Measurements from ENCODE around the gene JAG2. TPM values are rescaled to one million over a fixed set of nuclear protein-coding genes. Genes with fewer than 3 reads are reported as not detected.

JAG2 gene
- total and polyA plus RNA-seq, 2 experiments from 2014 or later, result 1.5 TPM; not detected in 1

- Histone ChIP-seq H3K9me3 (ENCODE audit: low read depth) (no peaks in the 10 kb centered on the region), H3K4me3 (no peak overlapping the region), H3K27me3 (replicated peaks; ENCODE audit: insufficient read depth) (no peaks in the 10 kb centered on the region), H4K20me1 (ENCODE audit: insufficient read depth) (no peaks in the 10 kb centered on the region), H3K36me3 (ENCODE audit: low read depth) (no peaks in the 10 kb centered on the region), H3K9ac (no peak overlapping the region), H3K27ac (no peak overlapping the region), H2AFZ (no peak overlapping the region), H3K4me2 (ENCODE audit: unreplicated experiment) (no peak overlapping the region), H3K79me2 (ENCODE audit: insufficient read depth) (no peaks in the 10 kb centered on the region), H3F3A (ENCODE audit: insufficient read depth) (no peaks in the 10 kb centered on the region), H3K4me1 (ENCODE audit: insufficient read depth) (no peaks in the 10 kb centered on the region), H3K9me2 (ENCODE audit: insufficient read depth) (no peaks in the 10 kb centered on the region)
- in situ Hi-C loops (cut with MboI), result no loop called here
- no peak for DNase-seq
- 67 to 70% methylated on average over 15 of the region's 15 CpGs for WGBS, 2 experiments (ENCODE audit: low coverage in 1 of 2, low lambda C conversion rate in 2 of 2, missing lambda C conversion rate in 2 of 2)
- TF ChIP-seq EZH2phosphoT487 (IDR thresholded peaks at IDR 0.05; ENCODE audit: insufficient read depth, low read depth) (no peak), EZH2 (IDR thresholded peaks at IDR 0.05; ENCODE audit: insufficient read depth, poor library complexity, severe bottlenecking) (no peak)
These were observed 7.3 kb downstream of the JAG2 start for GRCh38 chr14:105161309-105161708.

GRCh38 chr14:105160776-105161175, 7.8 kb downstream of the JAG2 start:
- Histone ChIP-seq H3K9ac (no peak overlapping the region), H3K27me3 (replicated peaks; ENCODE audit: insufficient read depth) (no peaks in the 10 kb centered on the region), H3K4me1 (ENCODE audit: insufficient read depth) (no peaks in the 10 kb centered on the region), H4K20me1 (ENCODE audit: insufficient read depth) (no peaks in the 10 kb centered on the region), H3K36me3 (ENCODE audit: low read depth) (no peaks in the 10 kb centered on the region), H3K9me2 (ENCODE audit: insufficient read depth) (no peaks in the 10 kb centered on the region), H3K79me2 (ENCODE audit: insufficient read depth) (no peaks in the 10 kb centered on the region), H3F3A (ENCODE audit: insufficient read depth) (no peaks in the 10 kb centered on the region), H3K9me3 (ENCODE audit: low read depth) (no peaks in the 10 kb centered on the region), H3K4me3 (no peak overlapping the region), H3K4me2 (ENCODE audit: unreplicated experiment) (no peak overlapping the region), H2AFZ (no peak overlapping the region), H3K27ac (no peak overlapping the region)
- in situ Hi-C loops (cut with MboI), result no loop called here
- WGBS, 2 experiments (ENCODE audit: low coverage in 1 of 2, low lambda C conversion rate in 2 of 2, missing lambda C conversion rate in 2 of 2), result 63 to 65% methylated on average over 12 of the region's 12 CpGs
- TF ChIP-seq EZH2 (IDR thresholded peaks at IDR 0.05; ENCODE audit: insufficient read depth, poor library complexity, severe bottlenecking), result no peak
- TF ChIP-seq EZH2phosphoT487 (IDR thresholded peaks at IDR 0.05; ENCODE audit: insufficient read depth, low read depth), result no peak
- DNase-seq, result no peak

- Histone ChIP-seq H3K79me2 (ENCODE audit: insufficient read depth) (no peaks in the 10 kb centered on the region), H3K4me1 (ENCODE audit: insufficient read depth) (no peaks in the 10 kb centered on the region), H3K27ac (no peak overlapping the region), H3K9me3 (ENCODE audit: low read depth) (no peaks in the 10 kb centered on the region), H4K20me1 (ENCODE audit: insufficient read depth) (no peaks in the 10 kb centered on the region), H3K4me3 (no peak overlapping the region), H3K27me3 (replicated peaks; ENCODE audit: insufficient read depth) (no peaks in the 10 kb centered on the region), H2AFZ (no peak overlapping the region), H3K9me2 (ENCODE audit: insufficient read depth) (no peaks in the 10 kb centered on the region), H3K36me3 (ENCODE audit: low read depth) (no peaks in the 10 kb centered on the region), H3K9ac (no peak overlapping the region), H3K4me2 (ENCODE audit: unreplicated experiment) (no peak overlapping the region), H3F3A (ENCODE audit: insufficient read depth) (no peaks in the 10 kb centered on the region)
- TF ChIP-seq EZH2 (IDR thresholded peaks at IDR 0.05; ENCODE audit: insufficient read depth, poor library complexity, severe bottlenecking), result no peak
- TF ChIP-seq EZH2phosphoT487 (IDR thresholded peaks at IDR 0.05; ENCODE audit: insufficient read depth, low read depth), result no peak
- WGBS, 2 experiments (ENCODE audit: low coverage in 1 of 2, low lambda C conversion rate in 2 of 2, missing lambda C conversion rate in 2 of 2), result 58 to 75% methylated on average over 5 to 14 of the region's 14 CpGs
- in situ Hi-C loops (cut with MboI), result no loop called here
- no peak for DNase-seq
These were observed 9.2 kb downstream of the JAG2 start for GRCh38 chr14:105159344-105159743.

GRCh38 chr14:105158794-105159193, 9.8 kb downstream of the JAG2 start:
- Histone ChIP-seq H3K4me2 (ENCODE audit: unreplicated experiment) (no peak overlapping the region), H3K4me1 (ENCODE audit: insufficient read depth) (no peaks in the 10 kb centered on the region), H3K27ac (no peak overlapping the region), H3K9ac (no peak overlapping the region), H4K20me1 (ENCODE audit: insufficient read depth) (no peaks in the 10 kb centered on the region), H3K79me2 (ENCODE audit: insufficient read depth) (no peaks in the 10 kb centered on the region), H3K4me3 (no peak overlapping the region), H3K9me2 (ENCODE audit: insufficient read depth) (no peaks in the 10 kb centered on the region), H3K36me3 (ENCODE audit: low read depth) (no peaks in the 10 kb centered on the region), H3F3A (ENCODE audit: insufficient read depth) (no peaks in the 10 kb centered on the region), H2AFZ (no peak overlapping the region), H3K27me3 (replicated peaks; ENCODE audit: insufficient read depth) (no peaks in the 10 kb centered on the region), H3K9me3 (ENCODE audit: low read depth) (no peaks in the 10 kb centered on the region)
- DNase-seq, result no peak
- in situ Hi-C loops (cut with MboI), result no loop called here
- 47 to 54% methylated on average over 6 to 12 of the region's 12 CpGs for WGBS, 2 experiments (ENCODE audit: low coverage in 1 of 2, low lambda C conversion rate in 2 of 2, missing lambda C conversion rate in 2 of 2)
- TF ChIP-seq EZH2phosphoT487 (IDR thresholded peaks at IDR 0.05; ENCODE audit: insufficient read depth, low read depth) (no peak), EZH2 (IDR thresholded peaks at IDR 0.05; ENCODE audit: insufficient read depth, poor library complexity, severe bottlenecking) (no peak)

- no peak overlapping the region for H3K27ac ChIP-seq
- 79 to 83% methylated on average over 12 to 15 of the region's 15 CpGs for WGBS, 2 experiments (ENCODE audit: low coverage in 1 of 2, low lambda C conversion rate in 2 of 2, missing lambda C conversion rate in 2 of 2)
- H3K9ac ChIP-seq, result no peak overlapping the region
- in situ Hi-C loops (cut with MboI), result no loop called here
- H3K4me1 ChIP-seq (ENCODE audit: insufficient read depth), result no peaks in the 10 kb centered on the region
- no peaks in the 10 kb centered on the region for H4K20me1 ChIP-seq (ENCODE audit: insufficient read depth)
- DNase-seq, result no peak
- no peaks in the 10 kb centered on the region for H3K9me2 ChIP-seq (ENCODE audit: insufficient read depth)
- H3K27me3 ChIP-seq (replicated peaks; ENCODE audit: insufficient read depth), result no peaks in the 10 kb centered on the region
- H3K4me3 ChIP-seq, result no peak overlapping the region
- no peaks in the 10 kb centered on the region for H3K79me2 ChIP-seq (ENCODE audit: insufficient read depth)
- no peaks in the 10 kb centered on the region for H3K9me3 ChIP-seq (ENCODE audit: low read depth)
- H3K4me2 ChIP-seq (ENCODE audit: unreplicated experiment), result no peak overlapping the region
- no peak overlapping the region for H2AFZ ChIP-seq
- TF ChIP-seq EZH2 (IDR thresholded peaks at IDR 0.05; ENCODE audit: insufficient read depth, poor library complexity, severe bottlenecking), result no peak
- no peak for TF ChIP-seq EZH2phosphoT487 (IDR thresholded peaks at IDR 0.05; ENCODE audit: insufficient read depth, low read depth)
- H3K36me3 ChIP-seq (ENCODE audit: low read depth), result no peaks in the 10 kb centered on the region
- no peaks in the 10 kb centered on the region for H3F3A ChIP-seq (ENCODE audit: insufficient read depth)
These were observed 10.7 kb downstream of the JAG2 start for GRCh38 chr14:105157872-105158271.

All from GM23248 (cell line).